ENCODE measurements around the gene CEP55. TPM values are rescaled to one million over a fixed set of nuclear protein-coding genes. Genes with fewer than 3 reads are reported as not detected.

CEP55 gene
- 8.3 and 39.0 TPM in 2 replicates for total RNA-seq

DNA sequence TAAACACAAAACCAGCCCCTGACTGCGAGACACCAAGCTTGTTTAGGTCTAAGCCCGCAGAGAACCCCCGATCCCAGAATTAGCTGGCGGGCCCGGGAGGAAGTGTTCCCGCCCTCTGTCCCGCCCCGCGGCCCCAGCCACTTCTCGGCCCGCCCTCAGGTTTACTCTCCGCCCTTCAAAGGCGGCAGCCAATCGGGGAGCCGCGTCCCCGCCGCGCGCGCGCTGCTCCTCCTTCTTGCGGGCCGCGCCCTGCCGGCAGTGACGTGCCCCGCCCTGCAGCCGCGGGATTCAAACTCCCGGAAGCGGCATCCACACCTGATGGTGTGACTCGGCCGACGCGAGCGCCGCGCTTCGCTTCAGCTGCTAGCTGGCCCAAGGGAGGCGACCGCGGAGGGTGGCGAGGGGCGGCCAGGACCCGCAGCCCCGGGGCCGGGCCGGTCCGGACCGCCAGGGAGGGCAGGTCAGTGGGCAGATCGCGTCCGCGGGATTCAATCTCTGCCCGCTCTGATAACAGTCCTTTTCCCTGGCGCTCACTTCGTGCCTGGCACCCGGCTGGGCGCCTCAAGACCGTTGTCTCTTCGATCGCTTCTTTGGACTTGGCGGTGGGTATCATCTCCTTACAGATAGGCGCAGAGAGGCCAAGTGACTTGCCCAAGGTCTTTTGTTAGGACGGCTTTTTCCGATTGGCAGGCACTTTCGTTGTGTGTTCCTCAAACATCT, at the start of gene CEP55:
Gene CEP55 (plus strand): TSS at position 291 of the 720 bp plus-strand sequence. CDS start 3,440 bp downstream, outside the sequence.

DNA sequence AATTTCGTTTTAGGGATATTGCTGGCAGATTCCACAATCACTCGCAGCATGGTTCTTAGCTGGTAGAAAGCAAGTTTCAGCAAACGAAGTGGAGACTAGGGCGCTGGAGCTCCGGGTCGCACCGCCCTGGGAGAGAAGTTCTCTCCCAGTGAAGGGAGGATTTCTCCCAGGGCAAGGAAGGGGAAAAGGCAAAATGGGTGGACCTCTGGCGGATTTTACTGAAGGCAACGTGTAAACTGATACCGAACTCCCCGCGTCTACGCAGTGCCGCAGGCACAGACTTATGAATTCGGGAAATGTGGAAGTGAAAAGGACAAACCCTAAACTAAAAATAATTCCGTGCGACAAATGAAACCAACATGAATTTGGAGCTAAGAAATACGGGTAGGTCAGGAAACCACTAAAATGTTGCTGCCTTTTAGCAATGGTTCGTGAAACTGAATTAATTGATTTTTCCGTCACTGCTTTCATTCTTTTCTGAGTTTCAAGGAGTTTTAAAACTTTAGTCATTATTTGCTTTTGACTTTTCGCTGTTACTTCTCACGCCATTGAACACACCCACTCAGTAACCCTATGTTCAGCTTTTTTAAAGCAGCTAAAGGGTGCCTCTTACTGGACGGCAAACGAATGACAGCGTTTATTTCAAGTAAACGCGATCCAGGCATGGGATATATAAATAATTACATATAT, 14.1 kb upstream of the CEP55 start, which contains the start of gene MYOF:
Gene MYOF (minus strand): TSS at position 190 of the 690 bp plus-strand sequence. CDS start 140 bp downstream, at position 50.

GRCh38 chr10:93566435-93567276, 70.2 kb downstream of the CEP55 start, which contains the start of gene FFAR4:
TSS of gene FFAR4 (plus strand) at chr10:93566665. CDS start at chr10:93566721, 56 bp downstream.

Other genes with a start within 250 kb of the CEP55 start
- 34.6 and 103 TPM in 2 replicates for gene MYOF, start 14.3 kb upstream of the CEP55 start, total RNA-seq
- gene FFAR4, start 70.1 kb downstream of the CEP55 start, total RNA-seq, result not detected in 2 replicates
- 3.5 TPM in 1 of 2 replicates, not detected in the other for gene RBP4, start 104.6 kb downstream of the CEP55 start, total RNA-seq
- gene PDE6C, start 115.9 kb downstream of the CEP55 start, total RNA-seq, result not detected in 2 replicates
- 4.5 and 6.7 TPM in 2 replicates for gene FRA10AC1, start 206.0 kb downstream of the CEP55 start, total RNA-seq

Data from epithelial cell of alveolus of lung (primary cell).